ENCODE results near the gene FARSA. TPM values are rescaled to one million over a fixed set of nuclear protein-coding genes. Genes with fewer than 3 reads are reported as not detected.
A peak's percentile ranks its signal among the peaks of the same experiment; 100 is the strongest.

Gene FARSA
- total RNA-seq, 2 experiments from 2014 or later = 96.6 to 131 TPM

DNA sequence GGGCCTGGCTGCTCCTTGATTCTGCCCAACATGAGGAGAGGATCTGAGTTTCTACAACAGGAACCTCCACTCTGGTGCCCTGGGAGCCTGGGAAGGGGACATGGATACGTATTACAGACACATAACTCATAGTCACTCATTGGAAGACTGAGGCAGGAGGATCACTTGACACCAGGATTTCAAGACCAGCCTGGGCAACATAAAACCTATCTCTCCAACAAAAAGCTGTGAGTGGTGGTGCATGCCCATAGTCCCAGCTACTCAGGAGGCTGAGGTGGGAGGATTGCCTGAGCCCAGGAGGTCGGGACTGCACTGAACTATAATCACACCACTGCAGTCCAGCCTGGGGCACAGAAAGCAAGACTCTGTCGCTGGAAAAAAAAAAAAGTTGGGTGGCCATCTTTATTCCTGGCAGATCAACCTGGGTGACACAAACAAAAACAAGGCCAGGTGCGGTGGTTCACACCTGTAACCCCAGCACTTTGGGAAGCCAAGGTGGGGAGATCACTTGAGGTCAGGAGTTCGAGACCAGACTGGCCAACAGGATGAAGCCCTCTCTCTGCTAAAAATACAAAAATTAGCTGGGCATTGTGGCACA lies 45.4 kb downstream of the FARSA start:
- CTCF ChIA-PET = interaction anchor here (0.9 to 10.6 kb wide), 3 partner anchors 43 to 127 kb away, joined by 3 to 163 read pairs (median 4); no protein-coding TSS in a partner anchor
- DNase-seq = no peak
- peaks cover 40% of the 10 kb centered on the region for H3K4me1 Mint-ChIP-seq
- no peak overlapping the region for H3K4me3 Mint-ChIP-seq
- no peaks in the 10 kb centered on the region for H3K27me3 Mint-ChIP-seq
- H3K9me3 Mint-ChIP-seq (ENCODE audit: low read depth) = peaks cover 3% of the 10 kb centered on the region
- H3K27ac Mint-ChIP-seq = no peak overlapping the region
- no peak for ATAC-seq
- H3K36me3 Mint-ChIP-seq = peaks cover 5% of the 10 kb centered on the region

DNA sequence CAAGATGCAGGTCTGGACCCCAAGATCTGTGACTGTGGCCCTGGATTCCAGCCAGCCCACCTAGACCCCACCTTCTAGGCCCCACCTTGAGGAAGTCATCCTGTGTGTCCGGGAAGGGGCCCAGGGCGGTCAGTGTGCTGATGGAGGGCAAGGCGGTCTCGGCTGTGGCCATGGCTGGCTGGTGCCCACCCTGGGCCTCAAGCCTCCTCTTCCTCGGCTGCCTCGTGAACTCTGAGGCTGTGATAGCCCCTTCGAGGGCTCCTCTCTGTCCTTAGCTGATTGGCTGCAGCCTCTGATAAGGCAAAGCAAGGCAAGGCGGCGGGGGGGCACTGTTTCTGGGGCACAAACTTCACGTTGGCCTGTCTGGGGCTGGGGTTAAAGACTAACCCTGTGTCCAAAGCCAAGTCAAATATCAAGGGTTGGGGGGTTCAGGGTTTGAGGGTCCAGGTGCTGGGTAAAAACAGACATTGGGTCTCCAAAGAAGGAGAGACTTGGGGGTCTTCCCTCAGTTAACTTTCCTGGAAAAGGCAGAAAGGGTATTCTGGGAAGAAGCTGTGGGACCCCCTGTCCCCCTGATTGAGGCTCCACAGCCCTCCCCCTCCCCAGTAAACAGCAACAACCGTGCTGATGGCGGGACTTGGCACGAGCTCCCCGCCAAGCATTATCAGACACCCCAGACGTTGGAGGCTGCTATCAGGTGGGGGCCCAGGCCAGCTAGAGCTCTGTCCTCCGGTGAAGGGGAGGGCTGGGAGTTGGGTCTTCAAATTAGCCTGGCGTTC lies 46.4 kb downstream of the FARSA start, which contains the start of gene KLF1:
TSS of gene KLF1 (minus strand) at position 233 of the 779 bp plus-strand sequence. CDS start at position 172, 61 bp downstream.
- Mint-ChIP-seq H3K4me1 (peaks cover 41% of the 10 kb centered on the region), H3K9me3 (ENCODE audit: low read depth) (peaks cover 3% of the 10 kb centered on the region), H3K27me3 (no peaks in the 10 kb centered on the region), H3K4me3 (peak within 1 kb of the TSS; percentile 19), H3K36me3 (peaks cover 5% of the 10 kb centered on the region), H3K27ac (peak within 1 kb of the TSS; percentile 19)
- ATAC-seq = no peak
- CTCF ChIA-PET = interaction anchor here (0.9 to 10.6 kb wide), 6 partner anchors 25 to 126 kb away, joined by 3 to 163 read pairs (median 4); no protein-coding TSS in a partner anchor
- DNase-seq = no peak

DNA sequence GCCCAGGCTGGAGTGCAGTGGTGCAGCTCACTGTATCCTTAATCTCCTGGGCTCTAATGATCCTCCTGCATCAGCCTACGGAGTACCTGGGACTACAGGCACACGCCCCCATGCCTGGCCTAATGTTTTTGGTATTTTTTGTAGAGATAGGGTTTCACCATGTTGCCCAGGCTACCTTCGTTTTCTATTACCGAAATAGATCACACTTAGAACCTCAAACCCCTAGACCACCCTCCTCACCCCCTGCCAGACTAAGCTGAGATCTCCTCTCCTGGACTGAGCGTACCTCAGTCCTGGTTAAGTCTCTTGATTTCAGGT lies 46.9 kb downstream of the FARSA start:
- peaks cover 3% of the 10 kb centered on the region for H3K9me3 Mint-ChIP-seq (ENCODE audit: low read depth)
- peak overlapping the region; percentile 19 for H3K27ac Mint-ChIP-seq
- H3K4me1 Mint-ChIP-seq = peaks cover 40% of the 10 kb centered on the region
- H3K4me3 Mint-ChIP-seq = peak overlapping the region; percentile 19
- DNase-seq = no peak
- CTCF ChIA-PET = interaction anchor here (0.7 to 10.6 kb wide), 10 partner anchors 12 to 126 kb away, joined by 3 to 163 read pairs (median 4); partner anchors contain the start of gene SYCE2
- ATAC-seq = no peak
- H3K27me3 Mint-ChIP-seq = no peaks in the 10 kb centered on the region
- peaks cover 5% of the 10 kb centered on the region for H3K36me3 Mint-ChIP-seq

DNA sequence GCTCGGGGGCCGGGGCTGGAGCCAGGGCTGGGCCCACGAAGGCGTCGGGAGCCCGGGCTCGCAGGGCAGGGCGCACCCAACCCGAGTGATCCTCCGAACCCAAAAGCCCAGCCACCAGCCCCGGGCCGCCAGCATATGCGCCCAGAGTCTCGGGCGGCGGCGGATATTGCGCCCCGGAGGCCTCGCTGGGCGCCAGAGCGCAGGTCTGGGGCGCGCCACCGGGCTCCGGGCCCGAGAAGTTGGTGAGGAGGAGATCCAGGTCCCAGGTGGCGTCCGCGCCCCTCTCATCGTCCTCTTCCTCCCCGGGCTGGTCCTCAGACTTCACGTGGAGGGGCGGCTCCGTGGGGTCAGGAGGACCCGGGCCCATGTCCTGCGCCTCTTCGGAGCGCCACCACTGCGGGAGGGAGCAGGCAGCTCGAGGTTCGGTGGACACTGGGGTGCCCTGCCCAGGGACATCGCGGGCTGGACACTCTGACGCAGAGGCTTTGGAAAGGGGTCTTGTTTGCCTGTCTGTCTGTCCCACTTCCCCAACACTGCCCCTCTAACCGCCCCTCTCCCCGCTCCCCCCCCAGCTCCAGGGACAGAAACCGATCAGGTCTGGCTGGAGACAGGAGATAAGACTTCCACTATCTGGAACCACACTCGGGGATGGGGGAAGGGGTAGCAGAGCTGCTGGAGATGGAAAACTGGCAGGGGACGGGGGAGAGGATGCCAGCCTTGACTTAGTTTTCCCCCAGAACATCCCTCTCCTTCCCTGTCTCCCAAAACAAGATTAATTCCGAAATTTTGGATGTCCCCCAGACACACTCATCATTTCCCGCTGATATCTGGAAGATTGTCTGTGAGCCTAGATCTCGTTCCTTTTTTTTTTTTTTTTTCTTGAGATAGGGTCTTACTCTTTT lies 47.5 kb downstream of the FARSA start:
- peak overlapping the region; percentile 19 for H3K27ac Mint-ChIP-seq
- ATAC-seq = no peak

DNA sequence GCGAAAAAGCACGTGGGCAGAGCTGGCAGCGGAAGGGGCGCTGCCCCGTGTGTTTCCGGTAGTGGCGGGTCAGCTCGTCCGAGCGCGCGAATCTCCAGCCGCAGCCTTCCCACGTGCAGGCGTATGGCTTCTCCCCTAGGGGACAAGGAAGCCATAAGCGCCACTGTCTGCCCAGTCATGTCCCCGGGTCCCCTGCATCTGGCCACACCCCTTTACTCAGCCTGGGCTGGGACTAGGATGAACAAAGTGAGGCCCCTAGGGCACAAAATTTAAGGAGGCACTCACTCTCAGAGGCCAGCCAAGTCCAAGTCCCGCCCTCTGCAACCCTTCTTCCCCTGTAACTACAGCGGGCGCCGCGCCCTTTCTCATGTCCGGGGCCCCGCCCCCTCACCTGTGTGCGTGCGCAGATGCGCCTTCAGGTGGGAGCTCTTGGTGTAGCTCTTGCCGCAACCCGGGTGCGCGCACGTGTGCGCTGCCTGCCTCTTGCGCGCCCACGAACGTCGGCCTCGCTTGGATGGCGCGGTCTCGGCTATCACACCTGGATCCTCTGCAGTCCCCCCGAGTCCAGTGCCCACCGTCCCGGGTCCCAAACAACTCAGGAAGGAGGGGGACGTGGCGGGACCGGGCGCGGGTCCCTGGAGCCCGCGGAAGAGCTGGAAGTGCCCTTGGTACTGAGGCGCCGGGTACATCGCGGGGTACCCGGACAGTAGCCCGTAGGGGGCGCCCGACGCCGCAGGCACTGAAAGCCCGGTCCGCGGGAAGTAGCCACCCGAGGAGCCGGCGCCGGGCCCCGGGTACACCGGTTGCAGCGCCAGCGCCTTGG lies 48.4 kb downstream of the FARSA start:
- CTCF ChIA-PET = interaction anchor here (0.6 to 10.6 kb wide), 40 partner anchors 9 to 1595 kb away, joined by 3 to 163 read pairs (median 4); partner anchors contain the start of genes CALR, FARSA, GADD45GIP1 and RAD23A
- peaks cover 36% of the 10 kb centered on the region for H3K4me1 Mint-ChIP-seq
- ATAC-seq (peak; percentile 70), DNase-seq (peak; percentile 96)
- H3K27ac Mint-ChIP-seq = peak overlapping the region; percentile 87
- peaks cover 5% of the 10 kb centered on the region for H3K36me3 Mint-ChIP-seq
- H3K4me3 Mint-ChIP-seq = peak overlapping the region; percentile 83
- peaks cover 3% of the 10 kb centered on the region for H3K9me3 Mint-ChIP-seq (ENCODE audit: low read depth)
- H3K27me3 Mint-ChIP-seq = no peaks in the 10 kb centered on the region

More for the DNA sequence above, 47.5 kb downstream of the FARSA start:
- Mint-ChIP-seq H3K27me3 (no peaks in the 10 kb centered on the region), H3K9me3 (ENCODE audit: low read depth) (peaks cover 3% of the 10 kb centered on the region), H3K36me3 (peaks cover 5% of the 10 kb centered on the region), H3K4me1 (peaks cover 37% of the 10 kb centered on the region), H3K4me3 (peak overlapping the region; percentile 19)
- CTCF ChIA-PET = interaction anchor here (0.7 to 10.6 kb wide), 32 partner anchors 10 to 1594 kb away, joined by 3 to 163 read pairs (median 4); partner anchors contain the start of genes CALR, FARSA, GADD45GIP1 and RAD23A
- DNase-seq = no peak

DNA sequence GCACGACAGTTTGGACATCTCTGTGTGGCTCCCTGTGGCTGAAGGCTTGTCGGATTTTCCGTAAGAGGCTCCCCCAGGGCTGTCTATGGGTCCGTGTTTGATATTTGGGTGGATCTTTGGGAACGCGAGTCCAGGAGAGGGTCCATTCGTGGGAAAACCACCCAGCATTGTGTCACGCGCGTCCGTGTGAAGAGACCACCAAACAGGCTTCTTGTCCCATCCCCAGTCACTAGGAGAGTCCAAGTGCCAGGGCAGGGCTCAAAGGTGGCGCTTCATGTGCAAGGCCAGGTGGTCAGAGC lies 48.9 kb downstream of the FARSA start:
- peaks cover 3% of the 10 kb centered on the region for H3K9me3 Mint-ChIP-seq (ENCODE audit: low read depth)
- peak overlapping the region; percentile 87 for H3K27ac Mint-ChIP-seq
- peaks cover 5% of the 10 kb centered on the region for H3K36me3 Mint-ChIP-seq
- DNase-seq (no peak), ATAC-seq (no peak)
- CTCF ChIA-PET = interaction anchor here (0.6 to 10.6 kb wide), 36 partner anchors 9 to 1595 kb away, joined by 3 to 163 read pairs (median 4); partner anchors contain the start of genes CALR, FARSA, GADD45GIP1 and RAD23A
- peak overlapping the region; percentile 83 for H3K4me3 Mint-ChIP-seq
- peaks cover 38% of the 10 kb centered on the region for H3K4me1 Mint-ChIP-seq
- H3K27me3 Mint-ChIP-seq = no peaks in the 10 kb centered on the region

DNA sequence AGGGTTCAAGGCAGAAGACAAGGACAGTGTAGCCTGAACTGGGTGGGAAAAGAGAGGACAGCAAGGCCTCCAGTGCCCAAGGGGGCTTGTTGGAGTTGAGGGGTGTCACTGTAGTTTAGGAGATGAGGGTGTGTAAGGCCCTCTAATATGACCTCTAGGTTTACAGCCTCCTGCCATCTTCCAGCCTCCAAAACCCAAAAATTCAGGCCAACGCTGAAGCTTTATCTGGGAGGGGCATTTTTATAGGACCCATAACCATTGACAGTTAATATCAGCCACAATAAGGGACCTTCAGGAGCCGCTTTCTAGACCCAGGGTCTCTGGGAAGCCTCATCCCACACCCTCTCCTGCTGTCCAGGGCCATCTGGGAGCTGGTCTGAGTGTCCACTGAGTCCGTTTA lies 49.3 kb downstream of the FARSA start:
- peaks cover 6% of the 10 kb centered on the region for H3K36me3 Mint-ChIP-seq

DNA sequence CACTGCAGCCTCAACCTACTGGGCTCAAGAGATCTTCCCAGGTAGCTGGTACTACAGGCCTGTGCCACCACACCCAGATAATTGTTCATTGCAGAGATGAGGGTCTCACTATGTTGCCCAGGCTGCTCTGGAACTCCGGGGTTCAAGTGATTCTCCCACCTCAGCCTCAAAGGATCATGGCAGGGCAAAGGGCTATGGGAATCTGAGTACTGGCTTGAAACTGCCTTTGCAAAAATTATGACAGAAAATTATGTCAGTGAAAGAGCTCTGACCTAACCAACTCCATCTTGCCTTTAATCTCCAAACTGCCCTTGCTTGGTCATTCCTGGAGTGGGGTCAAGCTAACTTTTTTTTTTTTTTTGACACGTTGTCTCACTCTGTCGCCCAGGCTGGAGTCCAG lies 50.9 kb downstream of the FARSA start:
- H3K27ac Mint-ChIP-seq = peak overlapping the region; percentile 39
- DNase-seq (no peak), ATAC-seq (no peak)
- no peaks in the 10 kb centered on the region for H3K27me3 Mint-ChIP-seq
- peak overlapping the region; percentile 87 for H3K4me3 Mint-ChIP-seq
- peaks cover 40% of the 10 kb centered on the region for H3K4me1 Mint-ChIP-seq
- CTCF ChIA-PET = interaction anchor here (0.7 to 10.6 kb wide), 8 partner anchors 11 to 179 kb away, joined by 3 to 163 read pairs (median 8); no protein-coding TSS in a partner anchor
- peaks cover 16% of the 10 kb centered on the region for H3K36me3 Mint-ChIP-seq
- H3K9me3 Mint-ChIP-seq (ENCODE audit: low read depth) = peaks cover 3% of the 10 kb centered on the region

More for the DNA sequence above, 49.3 kb downstream of the FARSA start:
- Mint-ChIP-seq H3K27ac (peak overlapping the region; percentile 87), H3K27me3 (no peaks in the 10 kb centered on the region), H3K4me3 (peak overlapping the region; percentile 5), H3K4me1 (peaks cover 40% of the 10 kb centered on the region), H3K9me3 (ENCODE audit: low read depth) (peaks cover 3% of the 10 kb centered on the region)
- DNase-seq = no peak
- CTCF ChIA-PET = interaction anchor here (0.9 to 10.6 kb wide), 14 partner anchors 11 to 180 kb away, joined by 3 to 163 read pairs (median 4); partner anchors contain the start of gene GADD45GIP1
- ATAC-seq = no peak

DNA sequence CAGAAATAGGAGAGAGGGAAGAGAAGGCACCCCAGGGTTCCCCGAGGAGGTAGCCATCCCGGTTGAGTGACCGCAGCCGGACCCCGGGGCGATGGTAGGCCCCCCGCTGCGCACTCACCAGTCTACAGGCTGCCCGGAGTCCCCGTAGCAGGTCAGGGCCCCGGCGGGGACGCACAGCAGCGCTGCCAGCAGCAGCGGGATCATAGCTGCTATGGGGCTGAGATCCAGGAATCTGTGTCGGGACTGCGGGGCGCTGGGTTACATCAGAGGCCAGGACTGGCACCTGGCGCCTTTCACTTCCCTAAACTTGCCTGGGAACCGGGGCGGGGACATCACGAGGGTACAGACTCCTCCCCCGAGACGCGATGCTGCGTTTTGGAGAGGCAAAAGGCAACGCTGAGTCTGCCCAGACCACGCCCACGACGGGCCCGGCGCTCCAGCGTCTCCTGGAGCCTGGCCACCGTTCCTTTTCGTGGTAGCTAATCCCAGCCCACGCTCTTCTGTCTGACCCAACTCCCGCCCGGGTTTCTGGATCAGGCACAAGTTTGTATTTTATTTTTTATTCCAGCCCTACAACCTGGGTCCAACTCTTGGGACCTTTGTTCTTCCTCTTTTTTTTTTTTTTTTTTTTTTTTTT lies 52.2 kb downstream of the FARSA start, which contains the start of gene DNASE2:
TSS of gene DNASE2 (minus strand) at position 278 of the 637 bp plus-strand sequence. CDS start at position 204, 74 bp downstream.
- CTCF ChIA-PET = interaction anchor here (0.6 to 10.6 kb wide), 12 partner anchors 10 to 147 kb away, joined by 3 to 163 read pairs (median 4); partner anchors contain the start of genes FARSA and TRIR
- H3K4me1 Mint-ChIP-seq = peaks cover 38% of the 10 kb centered on the region
- DNase-seq = peak; percentile 96
- ATAC-seq = peak; percentile 83
- H3K27ac Mint-ChIP-seq = peak within 1 kb of the TSS; percentile 87
- H3K4me3 Mint-ChIP-seq = peak within 1 kb of the TSS; percentile 87
- H3K27me3 Mint-ChIP-seq = no peaks in the 10 kb centered on the region
- peaks cover 3% of the 10 kb centered on the region for H3K9me3 Mint-ChIP-seq (ENCODE audit: low read depth)
- peaks cover 21% of the 10 kb centered on the region for H3K36me3 Mint-ChIP-seq

DNA sequence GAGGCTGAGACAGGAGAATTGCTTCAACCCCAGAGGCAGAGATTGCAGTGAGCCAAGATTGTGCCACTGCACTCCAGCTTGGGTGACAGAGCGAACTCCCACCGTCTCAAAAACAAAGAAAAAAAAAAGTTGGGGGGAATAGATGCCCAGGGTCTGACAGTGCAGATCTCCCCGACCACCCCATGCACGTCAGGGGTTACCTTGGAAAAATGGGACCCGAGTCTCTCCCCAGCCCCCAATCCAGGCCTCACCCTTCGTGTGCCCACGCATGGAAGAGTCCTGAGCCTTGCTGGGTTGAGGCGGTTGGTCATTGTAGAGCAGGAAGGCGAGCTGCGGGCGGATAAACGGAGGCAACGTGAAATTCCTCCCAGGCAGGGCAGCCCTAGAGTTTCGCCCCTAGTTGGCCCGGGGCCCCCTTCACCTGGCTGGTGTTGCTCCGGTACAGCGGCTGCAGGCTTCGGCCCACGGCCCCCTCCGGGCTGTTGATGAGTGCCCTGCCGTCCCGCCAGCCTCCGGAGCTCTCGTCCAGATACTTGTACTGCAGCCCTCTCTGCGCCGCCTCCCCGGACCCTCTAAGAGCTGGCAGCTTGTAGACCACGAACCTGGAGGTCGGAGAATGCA lies 52.9 kb downstream of the FARSA start:
- no peaks in the 10 kb centered on the region for H3K27me3 Mint-ChIP-seq
- peak; percentile 7 for ATAC-seq
- H3K27ac Mint-ChIP-seq = peak overlapping the region; percentile 87

DNA sequence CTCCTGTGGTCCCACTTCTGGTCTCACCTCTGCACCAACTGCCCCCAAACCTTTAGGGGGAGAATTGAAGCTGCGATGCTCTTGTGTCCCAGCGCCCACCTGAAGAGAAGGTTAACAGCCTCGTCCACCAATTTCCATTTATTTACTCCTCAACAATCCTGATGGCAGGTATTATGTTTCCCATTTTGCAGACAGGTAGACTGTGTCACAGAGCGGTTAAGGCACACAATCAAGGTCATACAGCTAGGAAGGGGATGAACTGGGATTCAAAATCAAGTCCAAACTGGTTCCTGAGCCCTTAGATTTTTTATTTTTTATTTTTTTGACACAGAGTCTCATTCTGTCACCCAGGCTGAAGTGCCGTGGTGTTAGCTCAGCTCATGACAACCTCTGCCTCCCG lies 58.4 kb downstream of the FARSA start:
- no peak for ATAC-seq
- no peak overlapping the region for H3K27ac Mint-ChIP-seq
- peaks cover 14% of the 10 kb centered on the region for H3K4me1 Mint-ChIP-seq
- no peaks in the 10 kb centered on the region for H3K27me3 Mint-ChIP-seq
- H3K4me3 Mint-ChIP-seq = no peak overlapping the region
- peaks cover 36% of the 10 kb centered on the region for H3K36me3 Mint-ChIP-seq
- CTCF ChIA-PET = interaction anchor here (1.2 to 2.1 kb wide), 3 partner anchors 10 to 78 kb away, joined by 3 to 9 read pairs (median 5); no protein-coding TSS in a partner anchor
- H3K9me3 Mint-ChIP-seq (ENCODE audit: low read depth) = no peaks in the 10 kb centered on the region
- DNase-seq = no peak

More for the DNA sequence above, 52.9 kb downstream of the FARSA start:
- Mint-ChIP-seq H3K9me3 (ENCODE audit: low read depth) (peaks cover 3% of the 10 kb centered on the region), H3K4me1 (peaks cover 34% of the 10 kb centered on the region), H3K36me3 (peaks cover 21% of the 10 kb centered on the region), H3K4me3 (peak overlapping the region; percentile 87)
- CTCF ChIA-PET = interaction anchor here (0.8 to 10.6 kb wide), 8 partner anchors 9 to 146 kb away, joined by 3 to 163 read pairs (median 4); partner anchors contain the start of gene TRIR
- DNase-seq = no peak
